HUDEP-2 (cell line): ENCODE measurements around the gene TTC28.

Experiments used
- DNase-seq, 76 experiments: peaks; one replicate each; lab custom pipeline; 2025; ENCODE audit not compliant: unreplicated experiment in 76 of 76; lab: John Stamatoyannopoulos, UW

TTC28 gene

GRCh38 chr22:28328756-28329155, 350.9 kb downstream of the TTC28 start:
- no peak for DNase-seq

GRCh38 chr22:28316014-28316413, 363.6 kb downstream of the TTC28 start:
- peak in 20 of 76 experiments; percentile 0 to 51 (median 18) for DNase-seq

GRCh38 chr22:28314959-28315358, 364.7 kb downstream of the TTC28 start:
- DNase-seq, result no peak

GRCh38 chr22:28310299-28310698, 369.3 kb downstream of the TTC28 start:
- no peak for DNase-seq

- no peak for DNase-seq
These were observed 379.9 kb downstream of the TTC28 start for GRCh38 chr22:28299753-28300152.

GRCh38 chr22:28299309-28299708, 380.3 kb downstream of the TTC28 start:
- DNase-seq, result no peak

GRCh38 chr22:28297504-28297903, 382.1 kb downstream of the TTC28 start:
- peak in 2 of 76 experiments; percentile 4 to 5 for DNase-seq

GRCh38 chr22:28296452-28296851, 383.2 kb downstream of the TTC28 start:
- DNase-seq, result no peak

GRCh38 chr22:28283068-28283654, 396.5 kb downstream of the TTC28 start:
- no peak for DNase-seq

GRCh38 chr22:28282405-28283067, 397.1 kb downstream of the TTC28 start:
- DNase-seq, result no peak

- no peak for DNase-seq
These were observed 399.8 kb downstream of the TTC28 start for GRCh38 chr22:28279888-28280287.

- DNase-seq, result no peak
These were observed 410.4 kb downstream of the TTC28 start for GRCh38 chr22:28269277-28269676.

- DNase-seq, result no peak
These were observed 410.8 kb downstream of the TTC28 start for GRCh38 chr22:28268850-28269249.

- DNase-seq, result no peak
These were observed 411.5 kb downstream of the TTC28 start for GRCh38 chr22:28268171-28268570.

GRCh38 chr22:28260619-28261018, 419.0 kb downstream of the TTC28 start:
- DNase-seq, result no peak

GRCh38 chr22:28259774-28260312, 419.8 kb downstream of the TTC28 start:
- DNase-seq, result no peak

- DNase-seq, result no peak
These were observed 425.2 kb downstream of the TTC28 start for GRCh38 chr22:28254396-28254795.

- DNase-seq, result no peak
These were observed 427.1 kb downstream of the TTC28 start for GRCh38 chr22:28252539-28252938.

GRCh38 chr22:28250036-28250695, 429.5 kb downstream of the TTC28 start:
- DNase-seq, result no peak

GRCh38 chr22:28249402-28249801, 430.2 kb downstream of the TTC28 start:
- no peak for DNase-seq

GRCh38 chr22:28247667-28248363, 431.8 kb downstream of the TTC28 start:
- peak in 1 of 76 experiments; percentile 5 for DNase-seq
